Upper lobe of left lung (tissue), 4 donors: Measurements from ENCODE around the gene GAS2L3.

Source experiments
- CTCF ChIP-seq, 6 experiments: fragments of 450-650 bp in 4 of 6; fragments of 200-600 bp in 2 of 6; sonication (generic) in 2 of 6; IDR thresholded peaks; one replicate each; pipeline ENCODE4 v1.5.1; 2016 to 2019; ENCODE audit warnings: antibody characterized with exemption in 6 of 6
- EP300 ChIP-seq, 4 donors: sonication (generic); formaldehyde crosslinking; IDR thresholded peaks; one replicate each; pipeline ENCODE4 v1.5.1; 2017; ENCODE audit warnings: antibody characterized with exemption in 4 of 4, control low read depth in 2 of 4
- POLR2A ChIP-seq, 4 donors: fragments of 450-650 bp; IDR thresholded peaks; one replicate each; pipeline ENCODE4 v1.5.1; 2016 to 2017; ENCODE audit warnings: antibody characterized with exemption in 4 of 4, mild to moderate bottlenecking in 2 of 4

GRCh38 chr12:100593490-100593889 is 20.0 kb downstream of the GAS2L3 start:
- TF ChIP-seq CTCF (IDR thresholded peaks at IDR 0.05) = no peak
- TF ChIP-seq POLR2A (IDR thresholded peaks at IDR 0.05) = no peak
- TF ChIP-seq EP300 (IDR thresholded peaks at IDR 0.05) = no peak
